Measurements from ENCODE around the gene BRDT. TPM values are rescaled to one million over a fixed set of nuclear protein-coding genes. Genes with fewer than 3 reads are reported as not detected.

Gene BRDT
- total and polyA plus RNA-seq, 2 of the 8 experiments (the other 6 are each of a cell fraction or from before 2014, with no cell fraction given) = 0.08 TPM; not detected in 1

GRCh38 chr1:92038695-92039346 is 89.6 kb downstream of the BRDT start:
- Histone ChIP-seq H3K27me3 (replicated peaks in 1 of 4; ENCODE audit: control insufficient read depth in 3 of 4, extremely low read depth in 1 of 4, insufficient read depth in 3 of 4, low read length in 3 of 4) (peaks cover 0 to 1% (median 0%) of the 10 kb centered on the region in 4 experiments; a peak in 1 of 7 replicates), H3K36me3 (ENCODE audit: control insufficient read depth in 2 of 4, insufficient read depth in 4 of 4, low read length in 3 of 4) (no peaks in the 10 kb centered on the region), H3K4me2 (ENCODE audit: insufficient read depth in 1 of 2, low read depth in 2 of 2, low read length in 2 of 2) (no peak overlapping the region), H3K9me3 (ENCODE audit: insufficient read depth in 2 of 2, low read depth in 1 of 2, low read length in 1 of 2) (no peaks in the 10 kb centered on the region), H3K23ac (ENCODE audit: insufficient read length) (no peak overlapping the region), H3K56ac (replicated peaks; ENCODE audit: insufficient read length, low read depth, low read length) (no peak overlapping the region), H2BK12ac (ENCODE audit: low read depth, low read length) (no peak overlapping the region), H4K20me1 (replicated peaks in 1 of 2; ENCODE audit: control insufficient read depth in 1 of 2, insufficient read depth in 2 of 2, low read length in 2 of 2) (no peaks in the 10 kb centered on the region), H3K18ac (ENCODE audit: extremely low read depth, low read length) (no peak overlapping the region), H4K8ac (ENCODE audit: extremely low read depth, insufficient read depth, low read length) (no peak overlapping the region), H2BK5ac (ENCODE audit: low read depth, low read length) (no peak overlapping the region), H2BK120ac (replicated peaks; ENCODE audit: low read depth, low read length) (no peak overlapping the region), H4K5ac (ENCODE audit: insufficient read length, low read depth, low read length) (no peak overlapping the region), H3K4ac (replicated peaks; ENCODE audit: insufficient read length, low read depth, low read length) (no peak overlapping the region), H2AFZ (ENCODE audit: low read length) (no peak overlapping the region), H3K4me1 (replicated peaks in 1 of 4; ENCODE audit: control insufficient read depth in 3 of 4, insufficient read depth in 4 of 4, low read length in 3 of 4) (no peaks in the 10 kb centered on the region), H3K27ac (ENCODE audit: low read depth, low read length) (no peak overlapping the region), H3K14ac (ENCODE audit: insufficient read length) (no peak overlapping the region), H3K23me2 (ENCODE audit: low read depth, low read length) (no peaks in the 10 kb centered on the region), H2BK15ac (ENCODE audit: low read length) (no peak overlapping the region), H2BK20ac (ENCODE audit: low read length) (no peak overlapping the region), H3K79me1 (ENCODE audit: low read depth, low read length) (no peaks in the 10 kb centered on the region; the same call in 1 of the 2 replicates), H2AK5ac (ENCODE audit: low read depth, low read length) (no peak overlapping the region), H3K9ac (replicated peaks in 1 of 4; ENCODE audit: extremely low read depth in 1 of 4, low read depth in 3 of 4, low read length in 3 of 4) (no peak overlapping the region), H3K79me2 (ENCODE audit: control insufficient read depth in 1 of 2, insufficient read depth in 2 of 2, low read length in 2 of 2) (no peaks in the 10 kb centered on the region), H3K4me3 (ENCODE audit: extremely low read depth in 1 of 4, insufficient read depth in 2 of 4, low read depth in 3 of 4, low read length in 4 of 4) (no peak overlapping the region), H4K91ac (replicated peaks; ENCODE audit: insufficient read length, low read length) (no peak overlapping the region)
- ChIA-PET POLR2A (ENCODE audit: partially characterized antibody) (no interaction called here), CTCF (ENCODE audit: partially characterized antibody) (no interaction called here)
- 90% methylated on average over 2 of the region's 2 CpGs; no CpG with 5 or more reads in 1 of the 2 experiments for WGBS, 2 experiments (ENCODE audit: extremely low coverage in 1 of 2, insufficient coverage in 1 of 2, insufficient read length in 1 of 2, insufficient replicate concordance in 2 of 2, low coverage in 1 of 2, low lambda C conversion rate in 2 of 2, missing lambda C conversion rate in 1 of 2)
- FAIRE-seq (no peak), DNase-seq (ENCODE audit: low read depth in 1 of 2, low spot score in 2 of 2) (no peak)
- TF ChIP-seq EGR1 (IDR thresholded peaks at IDR 0.05; ENCODE audit: borderline replicate concordance, low read depth, low read length) = no peak
- no peak for TF ChIP-seq KDM5A (IDR thresholded peaks at IDR 0.05; ENCODE audit: low read length)
- TF ChIP-seq SP2 (IDR thresholded peaks at IDR 0.05; ENCODE audit: low read length) = no peak
- no peak for TF ChIP-seq EZH2 (IDR thresholded peaks at IDR 0.05; ENCODE audit: low read depth, low read length, severe bottlenecking)
- no peak for TF ChIP-seq EP300 (IDR thresholded peaks at IDR 0.05; ENCODE audit: borderline replicate concordance in 1 of 2, low read depth in 2 of 2, low read length in 2 of 2)
- TF ChIP-seq GTF2F1 (IDR thresholded peaks at IDR 0.05; ENCODE audit: borderline replicate concordance, low read depth, low read length) = no peak
- TF ChIP-seq CREB1 (IDR thresholded peaks at IDR 0.05) = no peak
- no peak for TF ChIP-seq BCL11A (IDR thresholded peaks at IDR 0.05; ENCODE audit: low read depth in 2 of 2, low read length in 2 of 2)
- no peak for TF ChIP-seq ATF3 (IDR thresholded peaks at IDR 0.05; ENCODE audit: insufficient read depth, low read depth, low read length)
- TF ChIP-seq KDM4A (IDR thresholded peaks at IDR 0.05; ENCODE audit: low read depth, low read length, severe bottlenecking) = no peak
- TF ChIP-seq TAF7 (optimal IDR thresholded peaks at IDR 0.05; ENCODE audit: borderline replicate concordance, low read depth, low read length) = no peak
- no peak for TF ChIP-seq RXRA (IDR thresholded peaks at IDR 0.05; ENCODE audit: insufficient read depth, low read depth, low read length)
- no peak for TF ChIP-seq TBP (IDR thresholded peaks at IDR 0.05; ENCODE audit: low read depth, low read length)
